ENCODE data around the gene KRTAP9-7.

Gene KRTAP9-7

GRCh38 chr17:41278176-41278955 lies 2.9 kb downstream of the KRTAP9-7 start:
- DNase-seq, result no peak

- no peak for DNase-seq
Measured at GRCh38 chr17:41284043-41284442, 8.5 kb downstream of the KRTAP9-7 start.

GRCh38 chr17:41284546-41284945 lies 9.0 kb downstream of the KRTAP9-7 start:
- DNase-seq, result no peak

GRCh38 chr17:41287050-41287449 lies 11.6 kb downstream of the KRTAP9-7 start:
- DNase-seq, result no peak

- DNase-seq, result no peak
Measured at GRCh38 chr17:41294016-41294415, 18.5 kb downstream of the KRTAP9-7 start.

- no peak for DNase-seq
Measured at GRCh38 chr17:41296846-41297245, 21.3 kb downstream of the KRTAP9-7 start.

- DNase-seq, result no peak
Measured at GRCh38 chr17:41298458-41299135, 23.1 kb downstream of the KRTAP9-7 start.

GRCh38 chr17:41301204-41301790 lies 25.8 kb downstream of the KRTAP9-7 start:
- DNase-seq, result no peak

GRCh38 chr17:41301916-41302901 lies 26.7 kb downstream of the KRTAP9-7 start, which contains the start of gene KRTAP29-1:
KRTAP29-1 (minus strand) TSS chr17:41302851; CDS start chr17:41302851, 0 bp downstream.
- no peak for DNase-seq

GRCh38 chr17:41302981-41303380 lies 27.5 kb downstream of the KRTAP9-7 start:
- DNase-seq, result no peak

GRCh38 chr17:41304091-41304490 lies 28.6 kb downstream of the KRTAP9-7 start:
- no peak for DNase-seq

- peak; percentile 8 for DNase-seq
Measured at GRCh38 chr17:41307647-41308046, 32.1 kb downstream of the KRTAP9-7 start.

GRCh38 chr17:41308251-41308917 lies 32.9 kb downstream of the KRTAP9-7 start:
- DNase-seq, result peak; percentile 82

- DNase-seq, result no peak
Measured at GRCh38 chr17:41308918-41309359, 33.4 kb downstream of the KRTAP9-7 start, which contains the start of gene KRTAP16-1. KRTAP16-1 (minus strand) TSS chr17:41309309; CDS start chr17:41309253, 56 bp downstream.

GRCh38 chr17:41311111-41311510 lies 35.6 kb downstream of the KRTAP9-7 start:
- DNase-seq, result no peak

- DNase-seq, result no peak
Measured at GRCh38 chr17:41315204-41315794, 39.8 kb downstream of the KRTAP9-7 start, which contains the start of gene KRTAP17-1. KRTAP17-1 (minus strand) TSS chr17:41315710; CDS start chr17:41315650, 60 bp downstream.

GRCh38 chr17:41315814-41316445 lies 40.4 kb downstream of the KRTAP9-7 start:
- peak; percentile 11 for DNase-seq

GRCh38 chr17:41318231-41318630 lies 42.7 kb downstream of the KRTAP9-7 start:
- DNase-seq, result no peak

- DNase-seq, result peak; percentile 29
Measured at GRCh38 chr17:41322094-41322902, 46.8 kb downstream of the KRTAP9-7 start.

Data from COR-L47 (cell line).